Activated T-helper 2 cell treated with anti-CD3 and anti-CD28 coated beads, Interferon-gamma antibody, Interleukin-2, Interleukin-4, amounts not matched to agents 10 μg/mL and 5 μg/mL and 100 μg/mL, durations not matched to agents 14 hours and 24 hours and 36 hours (primary cell): Measurements from ENCODE around the gene VAT1. TPM values are rescaled to one million over a fixed set of nuclear protein-coding genes. Genes with fewer than 3 reads are reported as not detected.
A peak's percentile ranks its signal among the peaks of the same experiment; 100 is the strongest.

ENCODE experiments used
- DNase-seq: peaks from one replicate; pipeline ENCODE4 v3.0.0; 2021; ENCODE audit warnings: low spot score
- H3K27ac Mint-ChIP-seq: one replicate; pipeline ENCODE4 v1.8.0; 2021; ENCODE audit warnings: mixed read lengths
- H3K27me3 Mint-ChIP-seq: one replicate; pipeline ENCODE4 v1.8.0; 2021; ENCODE audit warnings: low read depth, mixed read lengths
- H3K36me3 Mint-ChIP-seq: one replicate; pipeline ENCODE4 v1.8.0; 2021; ENCODE audit warnings: low read depth, mixed read lengths
- H3K4me1 Mint-ChIP-seq: one replicate; pipeline ENCODE4 v1.8.0; 2021; ENCODE audit warnings: low read depth, mixed read lengths
- H3K4me3 Mint-ChIP-seq: one replicate; pipeline ENCODE4 v1.8.0; 2021; ENCODE audit warnings: low read depth, mild to moderate bottlenecking, moderate library complexity, mixed read lengths
- H3K9me3 Mint-ChIP-seq: one replicate; pipeline ENCODE4 v1.8.0; 2021; ENCODE audit warnings: mixed read lengths
- intact Hi-C: fragments of 100-400 bp; cut with micrococcal nuclease; formaldehyde crosslinking; loops from one replicate; pipeline ENCODE4 v1.15.1; 2023
- total RNA-seq: library from RNA; stranded (reverse); gene quantifications from 2 replicates; pipeline ENCODE4 v1.2.3, GENCODE V29; 2022

Gene VAT1
- total RNA-seq, 1 donor from 2014 or later = 18.6 TPM

GRCh38 chr17:43040655-43041054 is 18.5 kb upstream of the VAT1 start:
- Mint-ChIP-seq H3K4me3 (no peak overlapping the region), H3K36me3 (peaks cover 15% of the 10 kb centered on the region), H3K9me3 (no peaks in the 10 kb centered on the region), H3K27me3 (no peaks in the 10 kb centered on the region), H3K4me1 (no peaks in the 10 kb centered on the region), H3K27ac (no peak overlapping the region)
- intact Hi-C loops = no loop called here
- DNase-seq = no peak

- Mint-ChIP-seq H3K4me3 (no peak overlapping the region), H3K27ac (no peak overlapping the region), H3K9me3 (no peaks in the 10 kb centered on the region)
Measured at GRCh38 chr17:43039646-43040045, 17.5 kb upstream of the VAT1 start.

GRCh38 chr17:43034894-43035293 is 12.7 kb upstream of the VAT1 start:
- intact Hi-C loops = no loop called here
- Mint-ChIP-seq H3K27me3 (no peaks in the 10 kb centered on the region), H3K4me1 (no peaks in the 10 kb centered on the region)

More at GRCh38 chr17:43039646-43040045, 17.5 kb upstream of the VAT1 start:
- DNase-seq = no peak
- intact Hi-C loops = no loop called here
- Mint-ChIP-seq H3K36me3 (peaks cover 7% of the 10 kb centered on the region), H3K27me3 (no peaks in the 10 kb centered on the region), H3K4me1 (no peaks in the 10 kb centered on the region)

GRCh38 chr17:43033948-43034881 is 12.0 kb upstream of the VAT1 start:
- H3K27ac Mint-ChIP-seq = no peak overlapping the region
- no peaks in the 10 kb centered on the region for H3K27me3 Mint-ChIP-seq
- intact Hi-C loops = no loop called here

More at GRCh38 chr17:43034894-43035293, 12.7 kb upstream of the VAT1 start:
- Mint-ChIP-seq H3K4me3 (no peak overlapping the region), H3K36me3 (no peaks in the 10 kb centered on the region), H3K9me3 (no peaks in the 10 kb centered on the region), H3K27ac (no peak overlapping the region)
- DNase-seq = no peak

GRCh38 chr17:43031666-43032065 is 9.5 kb upstream of the VAT1 start:
- H3K27ac Mint-ChIP-seq = no peak overlapping the region
- no peaks in the 10 kb centered on the region for H3K27me3 Mint-ChIP-seq
- DNase-seq = no peak
- no peaks in the 10 kb centered on the region for H3K4me1 Mint-ChIP-seq
- H3K4me3 Mint-ChIP-seq = no peak overlapping the region
- no peaks in the 10 kb centered on the region for H3K9me3 Mint-ChIP-seq
- no peaks in the 10 kb centered on the region for H3K36me3 Mint-ChIP-seq
- intact Hi-C loops = no loop called here

More at GRCh38 chr17:43033948-43034881, 12.0 kb upstream of the VAT1 start:
- no peak for DNase-seq
- no peaks in the 10 kb centered on the region for H3K36me3 Mint-ChIP-seq
- no peaks in the 10 kb centered on the region for H3K9me3 Mint-ChIP-seq
- no peak overlapping the region for H3K4me3 Mint-ChIP-seq
- H3K4me1 Mint-ChIP-seq = no peaks in the 10 kb centered on the region

- Mint-ChIP-seq H3K36me3 (no peaks in the 10 kb centered on the region), H3K27me3 (peaks cover 4% of the 10 kb centered on the region), H3K27ac (no peak overlapping the region), H3K4me3 (no peak overlapping the region), H3K4me1 (no peaks in the 10 kb centered on the region), H3K9me3 (no peaks in the 10 kb centered on the region)
- intact Hi-C loops = no loop called here
- DNase-seq = no peak
Measured at GRCh38 chr17:43030137-43030767, 8.1 kb upstream of the VAT1 start.

GRCh38 chr17:43028221-43028861 is 6.2 kb upstream of the VAT1 start:
- peaks cover 11% of the 10 kb centered on the region for H3K27me3 Mint-ChIP-seq
- intact Hi-C loops = no loop called here
- no peaks in the 10 kb centered on the region for H3K9me3 Mint-ChIP-seq
- peaks cover 7% of the 10 kb centered on the region for H3K4me1 Mint-ChIP-seq
- H3K36me3 Mint-ChIP-seq = no peaks in the 10 kb centered on the region
- no peak overlapping the region for H3K27ac Mint-ChIP-seq
- DNase-seq = no peak
- no peak overlapping the region for H3K4me3 Mint-ChIP-seq

DNA sequence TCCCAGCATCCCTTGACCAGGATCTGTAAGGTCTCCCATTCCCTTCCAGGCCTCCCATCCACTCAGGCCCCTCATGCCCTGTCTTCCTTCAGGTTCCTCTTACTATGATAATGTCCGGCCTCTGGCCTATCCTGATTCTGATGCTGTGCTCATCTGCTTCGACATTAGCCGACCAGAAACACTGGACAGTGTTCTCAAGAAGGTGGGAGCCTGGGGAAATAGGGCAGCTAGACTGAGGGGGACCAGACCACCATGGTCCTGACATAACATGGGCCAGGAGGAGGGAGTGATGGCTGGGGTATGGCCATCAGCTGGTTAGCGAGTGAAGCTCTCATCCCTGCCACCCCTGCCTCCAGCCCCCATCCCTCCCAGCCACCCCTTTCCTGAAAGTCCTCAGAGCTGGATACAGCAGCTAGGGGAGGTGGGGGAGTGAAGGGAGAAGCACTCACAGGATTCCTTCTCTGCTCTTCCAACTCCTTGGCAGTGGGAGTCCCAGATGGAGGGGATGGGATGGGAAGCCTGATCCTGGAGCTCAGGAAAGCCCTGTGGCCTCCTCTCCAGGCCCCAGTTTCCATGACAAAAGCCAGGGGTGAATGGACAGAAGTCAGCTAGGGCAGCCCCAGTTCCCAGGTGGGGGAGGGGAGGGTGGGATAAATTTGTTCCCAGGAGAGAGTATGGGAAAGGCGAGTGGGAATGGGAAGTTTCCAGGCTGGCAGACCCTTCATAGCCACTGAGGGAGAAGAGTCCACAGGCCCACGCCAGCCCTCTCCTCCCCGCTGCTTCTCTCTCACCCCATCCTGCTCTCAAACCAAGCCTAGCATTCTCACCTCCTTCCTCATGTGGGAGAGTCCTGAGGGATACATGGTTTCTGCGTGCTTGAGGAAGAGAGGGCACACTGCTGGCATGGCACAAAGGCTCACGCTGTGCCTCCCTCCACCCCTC is 5.2 kb upstream of the VAT1 start:
- Mint-ChIP-seq H3K27me3 (peaks cover 11% of the 10 kb centered on the region), H3K4me1 (peaks cover 7% of the 10 kb centered on the region), H3K4me3 (no peak overlapping the region), H3K9me3 (no peaks in the 10 kb centered on the region), H3K36me3 (no peaks in the 10 kb centered on the region), H3K27ac (no peak overlapping the region)
- no peak for DNase-seq
- intact Hi-C loops = no loop called here

- H3K4me3 Mint-ChIP-seq = no peak overlapping the region
Measured at GRCh38 chr17:43026595-43026994, 4.4 kb upstream of the VAT1 start.

DNA sequence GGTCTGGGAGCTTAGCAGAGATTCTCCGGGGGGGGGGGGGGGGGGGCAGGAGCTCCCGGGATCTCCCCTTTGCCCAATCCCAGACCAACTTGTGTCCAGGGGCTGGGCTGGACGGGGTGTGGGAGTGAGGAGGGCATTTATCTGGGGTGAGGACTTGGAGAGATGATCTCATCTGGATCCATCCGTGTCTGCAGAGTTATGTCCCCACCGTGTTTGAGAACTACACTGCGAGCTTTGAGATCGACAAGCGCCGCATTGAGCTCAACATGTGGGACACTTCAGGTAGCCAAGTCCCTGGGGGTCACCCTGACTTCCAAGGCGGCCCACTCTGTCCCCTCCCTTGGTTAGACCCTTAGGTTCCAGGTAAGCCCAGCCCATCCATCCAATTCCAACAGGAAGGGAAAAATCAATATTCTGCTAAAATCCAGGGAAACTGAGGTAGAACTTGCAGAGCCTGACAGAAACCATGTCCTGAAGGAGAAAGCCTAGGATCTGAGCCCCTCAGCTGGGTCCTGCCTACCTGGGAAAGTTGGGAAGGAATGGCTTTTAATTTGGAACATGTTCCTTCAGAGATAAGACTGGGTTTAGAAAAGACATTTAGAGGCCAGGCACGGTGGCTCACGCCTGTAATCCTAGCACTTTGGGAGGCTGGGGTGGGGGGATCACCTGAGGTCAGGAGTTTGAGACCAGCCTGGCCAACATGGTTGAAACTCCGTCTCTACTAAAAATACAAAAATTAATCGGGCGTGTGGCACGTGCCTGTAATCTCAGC is 3.8 kb upstream of the VAT1 start:
- no peak overlapping the region for H3K27ac Mint-ChIP-seq
- H3K9me3 Mint-ChIP-seq = no peaks in the 10 kb centered on the region
- no peak overlapping the region for H3K4me3 Mint-ChIP-seq
- no peaks in the 10 kb centered on the region for H3K36me3 Mint-ChIP-seq
- peaks cover 11% of the 10 kb centered on the region for H3K27me3 Mint-ChIP-seq
- intact Hi-C loops = no loop called here
- H3K4me1 Mint-ChIP-seq = peaks cover 10% of the 10 kb centered on the region
- no peak for DNase-seq

More at GRCh38 chr17:43026595-43026994, 4.4 kb upstream of the VAT1 start:
- Mint-ChIP-seq H3K9me3 (no peaks in the 10 kb centered on the region), H3K4me1 (peaks cover 7% of the 10 kb centered on the region), H3K27ac (no peak overlapping the region), H3K36me3 (no peaks in the 10 kb centered on the region), H3K27me3 (peaks cover 11% of the 10 kb centered on the region)
- intact Hi-C loops = no loop called here
- DNase-seq = no peak

- no peaks in the 10 kb centered on the region for H3K36me3 Mint-ChIP-seq
- no peak overlapping the region for H3K27ac Mint-ChIP-seq
- intact Hi-C loops = no loop called here
- no peak for DNase-seq
- H3K4me1 Mint-ChIP-seq = peaks cover 12% of the 10 kb centered on the region
- H3K4me3 Mint-ChIP-seq = peak overlapping the region; percentile 55
- peaks cover 11% of the 10 kb centered on the region for H3K27me3 Mint-ChIP-seq
- no peaks in the 10 kb centered on the region for H3K9me3 Mint-ChIP-seq
Measured at GRCh38 chr17:43025290-43025657, 3.1 kb upstream of the VAT1 start.
